Measurements from ENCODE around the gene ARHGEF12.

The ARHGEF12 gene

GRCh38 chr11:120317689-120318480, 18.3 kb upstream of the ARHGEF12 start:
- no peak for DNase-seq (ENCODE audit: low read depth in 1 of 2, low spot score in 1 of 2)

GRCh38 chr11:120318906-120319305, 17.3 kb upstream of the ARHGEF12 start:
- DNase-seq (ENCODE audit: low read depth in 1 of 2, low spot score in 1 of 2): no peak

- no peak for DNase-seq (ENCODE audit: low read depth in 1 of 2, low spot score in 1 of 2)
Observed at GRCh38 chr11:120324932-120325810, 11.0 kb upstream of the ARHGEF12 start, which contains the start of gene TLCD5. Gene TLCD5, plus strand, starts transcription at chr11:120325299. Its CDS starts 2,143 bp downstream, at chr11:120327442.

GRCh38 chr11:120326228-120326627, 10.0 kb upstream of the ARHGEF12 start:
- DNase-seq (ENCODE audit: low read depth in 1 of 2, low spot score in 1 of 2): no peak

- DNase-seq (ENCODE audit: low read depth in 1 of 2, low spot score in 1 of 2): no peak
Observed at GRCh38 chr11:120326845-120327281, 9.3 kb upstream of the ARHGEF12 start.

- DNase-seq (ENCODE audit: low read depth in 1 of 2, low spot score in 1 of 2): no peak
Observed at GRCh38 chr11:120327311-120327710, 8.9 kb upstream of the ARHGEF12 start.

GRCh38 chr11:120329556-120329955, 6.7 kb upstream of the ARHGEF12 start:
- DNase-seq (ENCODE audit: low read depth in 1 of 2, low spot score in 1 of 2): no peak

- no peak for DNase-seq (ENCODE audit: low read depth in 1 of 2, low spot score in 1 of 2)
Observed at GRCh38 chr11:120330045-120330444, 6.2 kb upstream of the ARHGEF12 start.

- DNase-seq (ENCODE audit: low read depth in 1 of 2, low spot score in 1 of 2): no peak
Observed at GRCh38 chr11:120331301-120331996, 4.8 kb upstream of the ARHGEF12 start.

GRCh38 chr11:120332822-120333716, 3.1 kb upstream of the ARHGEF12 start:
- no peak for DNase-seq (ENCODE audit: low read depth in 1 of 2, low spot score in 1 of 2)

- no peak for DNase-seq (ENCODE audit: low read depth in 1 of 2, low spot score in 1 of 2)
Observed at GRCh38 chr11:120333801-120334200, 2.4 kb upstream of the ARHGEF12 start.

GRCh38 chr11:120334332-120334731, 1.9 kb upstream of the ARHGEF12 start:
- no peak for DNase-seq (ENCODE audit: low read depth in 1 of 2, low spot score in 1 of 2)

- peak in 1 of 2 donors; percentile 25 for DNase-seq (ENCODE audit: low read depth in 1 of 2, low spot score in 1 of 2)
Observed at GRCh38 chr11:120334894-120335462, 1.2 kb upstream of the ARHGEF12 start.

- peak in 1 of 2 donors; percentile 21 for DNase-seq (ENCODE audit: low read depth in 1 of 2, low spot score in 1 of 2)
Observed at GRCh38 chr11:120335556-120335907, 681 bp upstream of the ARHGEF12 start.

- peak in 1 of 2 donors; percentile 26 for DNase-seq (ENCODE audit: low read depth in 1 of 2, low spot score in 1 of 2)
Observed at GRCh38 chr11:120336641-120337354, 585 bp downstream of the ARHGEF12 start.

GRCh38 chr11:120337355-120338106, 1.3 kb downstream of the ARHGEF12 start:
- DNase-seq (ENCODE audit: low read depth in 1 of 2, low spot score in 1 of 2): no peak

- no peak for DNase-seq (ENCODE audit: low read depth in 1 of 2, low spot score in 1 of 2)
Observed at GRCh38 chr11:120338107-120338933, 2.1 kb downstream of the ARHGEF12 start.

GRCh38 chr11:120339394-120339890, 3.2 kb downstream of the ARHGEF12 start:
- DNase-seq (ENCODE audit: low read depth in 1 of 2, low spot score in 1 of 2): no peak
